ENCODE data around the gene TACR3.
"Not testable (repeated sequence)": the region's sequence is repeated elsewhere in the genome, so short reads cannot be mapped to it uniquely, and the experiment has no call there.

The TACR3 gene

DNA sequence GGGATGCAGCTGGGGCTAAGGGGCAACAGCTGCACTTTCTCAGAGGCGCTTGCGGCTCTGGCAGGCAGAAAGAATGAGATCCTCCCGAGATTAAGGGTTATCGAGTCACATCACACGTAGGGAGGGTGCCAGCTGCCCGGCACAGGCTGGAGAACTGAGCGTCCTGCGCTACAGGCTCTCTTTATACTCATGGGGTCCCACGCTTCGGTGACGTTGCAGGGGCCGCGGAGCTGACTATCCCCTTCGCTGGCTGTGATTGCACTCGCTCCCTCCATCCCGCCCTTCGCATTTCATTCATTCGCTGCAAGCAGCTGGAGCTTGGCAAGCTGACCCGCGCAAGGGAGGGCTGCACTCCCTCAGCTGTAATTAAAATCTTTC is at the start of gene TACR3:
Gene TACR3 (minus strand): TSS at position 156 of the 378 bp plus-strand sequence. CDS start 310 bp downstream, outside the sequence.
- no peak for DNase-seq
- Histone ChIP-seq H3K4me1 (peaks cover 0 to 10% (median 2%) of the 10 kb centered on the region in 4 donors), H3K27me3 (peaks cover 0 to 6% of the 10 kb centered on the region in 2 donors), H3K27ac (no peak within 1 kb of the TSS), H3K36me3 (no peaks in the 10 kb centered on the region), H3K9me3 (no peaks in the 10 kb centered on the region), H3K4me3 (no peak within 1 kb of the TSS)
- intact Hi-C loops (cut with DNase I; ENCODE audit: low total_unique reads), result no loop called here
- no peak for TF ChIP-seq CTCF (IDR thresholded peaks at IDR 0.05)

DNA sequence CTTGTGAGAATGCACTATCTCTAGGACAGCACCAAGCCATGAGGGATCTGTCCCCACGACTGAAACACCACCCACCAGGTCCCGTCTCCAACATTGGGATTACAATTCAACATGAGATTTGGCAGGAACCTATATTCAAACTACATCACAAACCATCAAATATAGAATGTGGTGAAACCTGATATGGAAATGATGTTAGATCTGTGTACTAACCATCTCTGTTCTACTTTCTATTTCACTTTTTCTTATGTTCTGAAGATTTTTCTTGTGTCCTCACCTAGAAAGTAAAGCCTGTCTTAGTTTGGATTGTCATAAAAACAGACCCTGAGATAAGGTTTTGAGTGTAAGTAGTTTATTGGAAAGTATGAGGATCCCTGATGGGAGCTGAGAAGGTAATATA is 37.8 kb upstream of the TACR3 start:
- intact Hi-C loops (cut with DNase I; ENCODE audit: low total_unique reads), result no loop called here
- Histone ChIP-seq H3K27me3 (no peaks in the 10 kb centered on the region), H3K4me1 (no peaks in the 10 kb centered on the region)

GRCh38 chr4:103756741-103757140 is 37.0 kb upstream of the TACR3 start:
- H3K27me3 ChIP-seq, result no peaks in the 10 kb centered on the region
- no peak for TF ChIP-seq CTCF (IDR thresholded peaks at IDR 0.05)
- H3K4me3 ChIP-seq, result no peak overlapping the region
- H3K36me3 ChIP-seq, result no peaks in the 10 kb centered on the region
- intact Hi-C loops (cut with DNase I; ENCODE audit: low total_unique reads), result no loop called here
- no peaks in the 10 kb centered on the region for H3K9me3 ChIP-seq
- no peak for DNase-seq
- no peaks in the 10 kb centered on the region for H3K4me1 ChIP-seq
- no peak overlapping the region for H3K27ac ChIP-seq

More for the DNA sequence above, 37.8 kb upstream of the TACR3 start:
- Histone ChIP-seq H3K9me3 (no peaks in the 10 kb centered on the region), H3K36me3 (no peaks in the 10 kb centered on the region), H3K4me3 (no peak overlapping the region), H3K27ac (no peak overlapping the region)
- no peak for DNase-seq
- TF ChIP-seq CTCF (IDR thresholded peaks at IDR 0.05), result no peak

DNA sequence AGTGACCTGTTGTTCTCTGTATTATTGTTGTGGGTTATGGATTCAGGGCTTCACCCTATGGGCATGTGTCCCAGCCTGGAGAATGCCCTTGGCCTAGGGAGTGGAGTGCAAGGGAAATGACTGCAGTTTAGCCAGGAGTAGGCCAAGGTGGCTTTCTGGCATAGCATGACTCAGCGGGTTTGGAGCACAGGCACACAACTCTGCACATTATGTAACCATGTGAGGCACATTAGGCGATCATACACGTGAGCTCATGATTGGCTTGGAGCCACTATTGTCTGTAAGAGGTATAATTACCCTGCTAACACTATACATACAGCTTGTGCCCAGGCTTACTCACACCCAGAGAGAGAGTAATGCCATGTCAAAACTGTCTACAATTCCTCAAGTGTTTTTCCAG is 35.1 kb upstream of the TACR3 start:
- H3K4me1 ChIP-seq, result no peaks in the 10 kb centered on the region
- no peak for TF ChIP-seq CTCF (IDR thresholded peaks at IDR 0.05)
- H3K36me3 ChIP-seq, result no peaks in the 10 kb centered on the region
- no peak for DNase-seq
- H3K27me3 ChIP-seq, result no peaks in the 10 kb centered on the region
- H3K27ac ChIP-seq, result no peak overlapping the region
- no peak overlapping the region for H3K4me3 ChIP-seq
- no peaks in the 10 kb centered on the region for H3K9me3 ChIP-seq
- intact Hi-C loops (cut with DNase I; ENCODE audit: low total_unique reads), result no loop called here

GRCh38 chr4:103753868-103754653 is 34.3 kb upstream of the TACR3 start:
- intact Hi-C loops (cut with DNase I; ENCODE audit: low total_unique reads), result no loop called here
- no peak overlapping the region for H3K4me3 ChIP-seq
- no peak overlapping the region for H3K27ac ChIP-seq
- DNase-seq, result no peak
- H3K27me3 ChIP-seq, result no peaks in the 10 kb centered on the region
- H3K36me3 ChIP-seq, result no peaks in the 10 kb centered on the region
- no peaks in the 10 kb centered on the region for H3K9me3 ChIP-seq
- no peaks in the 10 kb centered on the region for H3K4me1 ChIP-seq
- TF ChIP-seq CTCF (IDR thresholded peaks at IDR 0.05), result no peak

DNA sequence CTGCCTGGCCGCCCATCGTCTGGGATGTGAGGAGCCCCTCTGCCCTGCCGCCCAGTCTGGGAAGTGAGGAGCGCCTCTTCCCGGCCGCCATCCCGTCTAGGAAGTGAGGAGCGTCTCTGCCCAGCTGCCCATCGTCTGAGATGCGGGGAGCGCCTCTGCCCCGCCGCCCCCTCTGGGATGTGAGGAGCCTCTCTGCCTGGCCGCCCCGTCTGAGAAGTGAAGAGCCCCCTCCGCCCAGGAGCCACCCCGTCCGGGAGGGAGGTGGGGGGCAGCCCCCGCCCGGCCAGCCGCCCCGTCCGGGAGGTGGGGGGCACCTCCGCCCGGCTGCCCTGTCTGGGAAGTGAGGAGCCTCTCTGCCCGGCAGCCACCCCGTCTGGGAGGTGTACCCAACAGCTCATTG is 3.4 kb upstream of the TACR3 start:
- DNase-seq; intact Hi-C loops (cut with DNase I; ENCODE audit: low total_unique reads); H3K4me3 ChIP-seq; H3K27me3 ChIP-seq; H3K36me3 ChIP-seq; H3K27ac ChIP-seq; H3K9me3 ChIP-seq: not testable (repeated sequence)
- H3K4me1 ChIP-seq, result peaks cover 0 to 10% (median 2%) of the 10 kb centered on the region in 4 donors

Data from tibial artery (tissue), 4 donors.